Chondrocyte (in vitro differentiated cells): ENCODE data around the gene GLDN. TPM values are rescaled to one million over a fixed set of nuclear protein-coding genes. Genes with fewer than 3 reads are reported as not detected.
"Not testable (repeated sequence)": the region's sequence is repeated elsewhere in the genome, so short reads cannot be mapped to it uniquely, and the experiment has no call there.

Experiments used
- DNase-seq: peaks from one replicate; pipeline ENCODE4 v3.0.0; 2021; ENCODE audit warnings: mixed read lengths, low spot score
- H3K27ac Mint-ChIP-seq: one replicate; pipeline ENCODE4 v1.8.0; 2021; ENCODE audit warnings: mild to moderate bottlenecking, moderate library complexity, mixed read lengths; ENCODE audit not compliant: unreplicated experiment
- H3K27me3 Mint-ChIP-seq: 2 replicates; pipeline ENCODE4 v1.8.0; 2021; ENCODE audit warnings: low read depth, mixed read lengths
- H3K36me3 Mint-ChIP-seq: 2 replicates; pipeline ENCODE4 v1.8.0; 2021; ENCODE audit warnings: low read depth, mixed read lengths
- H3K4me1 Mint-ChIP-seq: 2 replicates; pipeline ENCODE4 v1.8.0; 2021; ENCODE audit warnings: low read depth, mild to moderate bottlenecking, mixed read lengths
- H3K4me3 Mint-ChIP-seq: one replicate; pipeline ENCODE4 v1.8.0; 2021; ENCODE audit warnings: mild to moderate bottlenecking, moderate library complexity, mixed read lengths; ENCODE audit not compliant: unreplicated experiment
- H3K9me3 Mint-ChIP-seq: 2 replicates; pipeline ENCODE4 v1.8.0; 2021; ENCODE audit warnings: low read depth, mixed read lengths
- total RNA-seq: library from RNA; stranded (reverse); gene quantifications from 3 replicates; pipeline ENCODE4 v1.2.1, GENCODE V29; 2021
- TF ChIP-seq, protein P1 (sequence below): fragments of 200-600 bp; sonication (generic); IDR thresholded peaks from 2 replicates; pipeline ENCODE4 v1.5.0; 2021; ENCODE audit warnings: antibody characterized with exemption, mild to moderate bottlenecking, moderate library complexity

The GLDN gene
- total RNA-seq, 1 donor from 2014 or later = 0.35 TPM

DNA sequence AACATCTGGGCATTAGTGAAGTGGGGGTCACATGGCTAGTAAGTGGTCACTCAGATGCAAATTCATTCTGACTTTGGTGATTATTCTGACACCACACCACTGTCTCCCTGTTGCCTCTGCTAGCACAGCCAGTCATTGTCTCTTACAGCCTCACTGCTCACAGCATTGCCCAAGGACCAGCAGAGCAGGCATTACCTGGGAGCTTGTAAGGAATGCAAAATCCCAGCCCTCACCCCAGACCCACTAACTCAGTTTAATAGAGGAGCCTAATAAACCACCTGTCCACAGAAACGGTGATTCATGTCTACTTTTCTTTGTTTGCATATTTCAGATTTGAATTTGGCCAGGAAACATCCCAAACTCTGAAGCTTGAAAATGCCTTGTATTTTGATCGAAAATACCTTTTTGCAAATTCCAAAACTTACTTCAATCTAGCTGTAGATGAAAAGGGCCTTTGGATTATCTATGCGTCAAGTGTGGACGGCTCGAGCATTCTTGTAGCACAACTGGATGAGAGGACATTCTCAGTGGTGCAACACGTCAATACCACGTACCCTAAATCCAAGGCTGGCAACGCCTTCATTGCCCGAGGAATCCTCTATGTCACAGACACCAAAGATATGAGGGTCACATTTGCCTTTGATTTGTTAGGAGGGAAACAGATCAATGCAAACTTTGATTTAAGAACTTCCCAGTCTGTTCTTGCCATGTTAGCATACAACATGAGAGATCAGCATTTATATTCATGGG is 62.7 kb downstream of the GLDN start:
- H3K9me3 Mint-ChIP-seq = no peaks in the 10 kb centered on the region
- TF ChIP-seq, protein P1, sequence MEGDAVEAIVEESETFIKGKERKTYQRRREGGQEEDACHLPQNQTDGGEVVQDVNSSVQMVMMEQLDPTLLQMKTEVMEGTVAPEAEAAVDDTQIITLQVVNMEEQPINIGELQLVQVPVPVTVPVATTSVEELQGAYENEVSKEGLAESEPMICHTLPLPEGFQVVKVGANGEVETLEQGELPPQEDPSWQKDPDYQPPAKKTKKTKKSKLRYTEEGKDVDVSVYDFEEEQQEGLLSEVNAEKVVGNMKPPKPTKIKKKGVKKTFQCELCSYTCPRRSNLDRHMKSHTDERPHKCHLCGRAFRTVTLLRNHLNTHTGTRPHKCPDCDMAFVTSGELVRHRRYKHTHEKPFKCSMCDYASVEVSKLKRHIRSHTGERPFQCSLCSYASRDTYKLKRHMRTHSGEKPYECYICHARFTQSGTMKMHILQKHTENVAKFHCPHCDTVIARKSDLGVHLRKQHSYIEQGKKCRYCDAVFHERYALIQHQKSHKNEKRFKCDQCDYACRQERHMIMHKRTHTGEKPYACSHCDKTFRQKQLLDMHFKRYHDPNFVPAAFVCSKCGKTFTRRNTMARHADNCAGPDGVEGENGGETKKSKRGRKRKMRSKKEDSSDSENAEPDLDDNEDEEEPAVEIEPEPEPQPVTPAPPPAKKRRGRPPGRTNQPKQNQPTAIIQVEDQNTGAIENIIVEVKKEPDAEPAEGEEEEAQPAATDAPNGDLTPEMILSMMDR = no peak
- peaks cover 14% of the 10 kb centered on the region for H3K27me3 Mint-ChIP-seq
- H3K27ac Mint-ChIP-seq = no peak overlapping the region
- H3K4me1 Mint-ChIP-seq = no peaks in the 10 kb centered on the region
- H3K36me3 Mint-ChIP-seq = no peaks in the 10 kb centered on the region
- no peak for DNase-seq
- no peak overlapping the region for H3K4me3 Mint-ChIP-seq

DNA sequence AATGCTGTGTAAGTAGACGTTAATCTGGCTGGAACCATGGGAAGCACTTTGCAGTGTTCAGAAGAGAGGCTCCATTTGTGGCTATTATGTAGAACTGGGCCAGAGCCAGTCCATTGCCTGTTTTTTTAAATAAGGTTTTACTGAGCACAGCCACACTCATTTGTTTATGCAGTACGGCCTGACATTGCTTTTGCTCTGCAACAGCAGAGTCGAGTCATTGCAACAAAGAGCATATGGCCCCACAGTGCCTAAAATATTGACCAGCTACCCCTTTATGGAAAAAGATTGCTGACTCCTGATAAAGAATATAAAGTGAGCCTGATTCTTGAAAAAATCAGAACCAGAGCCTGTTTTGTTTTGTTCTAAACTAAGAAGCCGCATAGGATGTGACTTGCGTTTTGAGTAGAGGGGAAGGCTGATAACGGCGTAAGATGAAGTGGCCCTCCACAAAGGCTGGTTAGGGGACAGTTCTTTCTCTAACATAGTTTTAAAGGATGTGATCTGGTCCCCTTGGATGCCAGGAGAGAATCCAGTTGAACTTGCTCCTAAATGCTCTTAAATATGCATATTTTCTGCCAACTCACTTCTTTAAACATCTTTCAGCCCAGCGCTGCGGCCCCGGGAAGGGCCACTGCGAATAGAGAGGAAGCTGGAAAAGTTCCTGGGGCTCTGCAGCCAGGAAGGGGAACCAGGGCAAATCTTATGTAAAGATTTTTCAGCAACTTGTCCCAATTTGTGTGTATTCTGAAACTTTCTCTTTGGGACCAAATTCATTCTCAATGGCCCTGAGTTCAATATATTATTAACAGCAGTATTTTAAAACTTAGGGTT is 64.5 kb downstream of the GLDN start:
- Mint-ChIP-seq H3K4me1 (no peaks in the 10 kb centered on the region), H3K9me3 (no peaks in the 10 kb centered on the region), H3K27me3 (peaks cover 11% of the 10 kb centered on the region), H3K4me3 (no peak overlapping the region), H3K36me3 (no peaks in the 10 kb centered on the region), H3K27ac (no peak overlapping the region)
- no peak for DNase-seq
- TF ChIP-seq, protein P1 = no peak

DNA sequence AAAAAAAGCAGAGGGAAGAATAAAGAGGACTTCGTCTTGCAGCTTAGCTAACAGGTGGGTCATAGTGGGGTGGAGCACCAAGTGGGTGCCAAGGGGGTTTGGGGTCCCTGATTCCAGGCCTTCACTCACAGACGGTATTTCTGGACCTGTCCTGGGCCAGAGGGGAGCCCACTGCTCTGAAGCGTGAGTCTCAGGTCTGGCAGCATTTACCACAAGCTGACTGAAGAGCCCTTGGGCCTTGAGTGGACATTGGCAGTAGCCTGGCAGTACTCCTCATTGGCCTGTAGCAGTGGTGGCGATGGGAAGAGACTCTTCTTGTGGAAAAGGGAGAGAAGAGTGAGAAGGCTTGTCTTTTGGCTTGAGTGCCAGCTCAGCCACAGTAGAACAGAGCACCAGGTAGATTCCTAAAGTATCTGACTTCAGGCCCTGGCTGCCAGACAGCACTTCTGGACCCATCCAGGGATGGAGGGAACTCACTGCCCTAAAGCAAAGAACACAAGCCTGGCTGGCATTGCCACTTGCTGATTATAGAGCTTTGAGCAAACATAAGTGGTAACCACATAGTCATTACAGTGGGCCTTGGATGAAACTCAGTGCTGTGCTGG is 72.9 kb downstream of the GLDN start:
- TF ChIP-seq, protein P1 = no peak
- peaks cover 15% of the 10 kb centered on the region for H3K27me3 Mint-ChIP-seq
- DNase-seq = no peak
- no peaks in the 10 kb centered on the region for H3K4me1 Mint-ChIP-seq
- H3K27ac Mint-ChIP-seq = no peak overlapping the region
- no peak overlapping the region for H3K4me3 Mint-ChIP-seq
- no peaks in the 10 kb centered on the region for H3K9me3 Mint-ChIP-seq
- H3K36me3 Mint-ChIP-seq = no peaks in the 10 kb centered on the region

DNA sequence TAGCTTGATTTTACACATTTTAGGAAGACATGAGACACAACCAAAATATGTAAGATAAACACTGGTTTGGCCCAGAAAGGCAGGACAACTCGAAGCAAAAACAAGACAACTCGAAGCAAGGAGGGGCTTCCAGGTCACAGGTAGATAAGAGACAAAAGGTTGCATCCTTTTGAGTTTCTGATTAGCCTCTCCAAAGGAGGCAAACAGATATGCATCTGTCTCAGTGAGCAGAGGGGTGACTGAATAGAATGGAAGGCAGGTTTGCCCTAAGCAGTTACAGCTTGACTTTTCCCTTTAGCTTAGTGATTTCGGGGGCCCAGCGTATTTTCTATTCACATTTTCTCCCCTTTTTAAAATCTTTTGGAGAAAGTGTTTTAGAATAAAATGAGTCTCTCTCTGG is 74.7 kb downstream of the GLDN start:
- no peak overlapping the region for H3K27ac Mint-ChIP-seq
- TF ChIP-seq, protein P1 = no peak
- H3K27me3 Mint-ChIP-seq = peaks cover 10% of the 10 kb centered on the region
- H3K9me3 Mint-ChIP-seq = no peaks in the 10 kb centered on the region
- no peak overlapping the region for H3K4me3 Mint-ChIP-seq
- H3K4me1 Mint-ChIP-seq = no peaks in the 10 kb centered on the region
- H3K36me3 Mint-ChIP-seq = no peaks in the 10 kb centered on the region
- DNase-seq = no peak

DNA sequence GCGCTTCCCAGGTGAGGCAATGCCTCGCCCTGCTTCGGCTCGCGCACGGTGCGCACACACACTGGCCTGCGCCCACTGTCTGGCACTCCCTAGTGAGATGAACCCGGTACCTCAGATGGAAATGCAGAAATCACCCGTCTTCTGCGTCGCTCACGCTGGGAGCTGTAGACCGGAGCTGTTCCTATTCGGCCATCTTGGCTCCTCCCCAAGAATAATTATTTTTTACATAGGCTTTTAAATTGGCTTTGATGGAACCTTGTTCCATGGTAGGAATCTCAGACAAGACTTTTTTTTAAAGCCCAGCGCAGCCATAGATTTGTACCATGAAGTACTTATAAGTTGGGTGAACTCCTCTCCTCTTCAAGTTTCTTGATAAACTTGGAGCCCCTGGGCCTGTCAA is 81.6 kb downstream of the GLDN start:
- not testable (repeated sequence) for H3K36me3 Mint-ChIP-seq, H3K27ac Mint-ChIP-seq, H3K27me3 Mint-ChIP-seq, H3K4me3 Mint-ChIP-seq, DNase-seq, H3K4me1 Mint-ChIP-seq, H3K9me3 Mint-ChIP-seq
